ENCODE data around the gene ADGRD2.

- TF ChIP-seq CTCF (IDR thresholded peaks at IDR 0.05), result no peak
- TF ChIP-seq POLR2A (IDR thresholded peaks at IDR 0.05), result no peak
Measured at GRCh38 chr9:124454791-124455443, 4.7 kb downstream of the ADGRD2 start.

Measured in Peyer's patch (tissue), 4 donors.